ENCODE results near the gene TESK1.
"Not testable (repeated sequence)": the region's sequence is repeated elsewhere in the genome, so short reads cannot be mapped to it uniquely, and the experiment has no call there.

TESK1 gene

DNA sequence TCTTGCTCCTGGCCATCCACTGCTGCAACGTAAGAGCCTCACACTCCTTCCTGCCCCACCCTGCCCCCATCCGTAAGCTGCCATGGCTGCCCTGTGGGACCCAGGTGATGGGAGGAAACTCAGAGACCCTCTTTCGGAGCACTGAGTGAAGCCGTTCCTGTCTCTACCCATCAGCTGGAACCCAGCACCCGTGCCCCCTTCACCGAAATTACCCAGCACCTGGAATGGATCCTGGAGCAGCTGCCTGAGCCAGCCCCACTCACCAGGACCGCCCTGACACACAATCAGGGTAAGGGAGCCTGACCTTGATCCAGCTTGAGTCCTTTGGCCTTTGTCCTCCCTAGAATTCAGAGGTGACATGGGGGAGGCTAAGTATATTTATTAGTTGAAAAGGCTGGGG lies 3.2 kb downstream of the TESK1 start:
- TF ChIP-seq, protein P1, sequence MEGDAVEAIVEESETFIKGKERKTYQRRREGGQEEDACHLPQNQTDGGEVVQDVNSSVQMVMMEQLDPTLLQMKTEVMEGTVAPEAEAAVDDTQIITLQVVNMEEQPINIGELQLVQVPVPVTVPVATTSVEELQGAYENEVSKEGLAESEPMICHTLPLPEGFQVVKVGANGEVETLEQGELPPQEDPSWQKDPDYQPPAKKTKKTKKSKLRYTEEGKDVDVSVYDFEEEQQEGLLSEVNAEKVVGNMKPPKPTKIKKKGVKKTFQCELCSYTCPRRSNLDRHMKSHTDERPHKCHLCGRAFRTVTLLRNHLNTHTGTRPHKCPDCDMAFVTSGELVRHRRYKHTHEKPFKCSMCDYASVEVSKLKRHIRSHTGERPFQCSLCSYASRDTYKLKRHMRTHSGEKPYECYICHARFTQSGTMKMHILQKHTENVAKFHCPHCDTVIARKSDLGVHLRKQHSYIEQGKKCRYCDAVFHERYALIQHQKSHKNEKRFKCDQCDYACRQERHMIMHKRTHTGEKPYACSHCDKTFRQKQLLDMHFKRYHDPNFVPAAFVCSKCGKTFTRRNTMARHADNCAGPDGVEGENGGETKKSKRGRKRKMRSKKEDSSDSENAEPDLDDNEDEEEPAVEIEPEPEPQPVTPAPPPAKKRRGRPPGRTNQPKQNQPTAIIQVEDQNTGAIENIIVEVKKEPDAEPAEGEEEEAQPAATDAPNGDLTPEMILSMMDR (IDR thresholded peaks at IDR 0.05; ENCODE audit: extremely low read depth, insufficient read depth, missing control alignments), result no peak
- in situ Hi-C loops (cut with MboI; ENCODE audit: low pct_unique_long_range_greater_than_20kb, low sequenced_read_pairs, unreplicated experiment), result no loop called here
- no peak for DNase-seq (ENCODE audit: low spot score)

DNA sequence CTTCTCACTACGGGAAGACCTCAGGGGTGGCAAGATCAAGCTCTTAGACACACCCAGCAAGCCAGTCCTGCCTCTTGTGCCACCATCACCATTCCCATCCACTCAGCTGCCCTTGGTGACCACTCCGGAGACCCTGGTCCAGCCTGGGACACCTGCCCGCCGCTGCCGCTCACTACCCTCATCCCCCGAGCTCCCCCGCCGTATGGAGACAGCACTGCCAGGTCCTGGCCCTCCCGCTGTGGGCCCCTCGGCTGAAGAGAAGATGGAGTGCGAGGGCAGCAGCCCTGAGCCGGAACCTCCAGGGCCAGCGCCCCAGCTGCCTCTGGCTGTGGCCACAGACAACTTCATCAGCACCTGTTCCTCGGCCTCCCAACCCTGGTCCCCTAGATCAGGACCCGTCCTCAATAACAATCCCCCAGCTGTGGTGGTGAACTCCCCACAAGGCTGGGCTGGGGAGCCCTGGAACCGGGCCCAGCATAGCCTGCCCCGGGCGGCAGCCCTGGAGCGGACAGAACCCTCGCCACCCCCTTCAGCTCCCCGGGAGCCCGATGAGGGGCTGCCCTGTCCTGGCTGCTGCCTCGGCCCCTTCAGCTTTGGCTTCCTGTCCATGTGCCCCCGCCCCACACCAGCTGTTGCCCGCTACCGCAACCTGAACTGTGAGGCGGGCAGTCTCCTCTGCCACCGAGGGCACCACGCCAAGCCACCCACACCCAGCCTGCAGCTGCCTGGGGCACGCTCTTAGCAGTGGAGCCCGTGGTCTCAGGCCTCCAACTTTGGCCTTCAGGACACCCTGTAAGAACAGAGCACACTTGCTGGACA lies 4.1 kb downstream of the TESK1 start:
- in situ Hi-C loops (cut with MboI; ENCODE audit: low pct_unique_long_range_greater_than_20kb, low sequenced_read_pairs, unreplicated experiment), result no loop called here
- no peak for DNase-seq (ENCODE audit: low spot score)
- TF ChIP-seq, protein P1 (IDR thresholded peaks at IDR 0.05; ENCODE audit: extremely low read depth, insufficient read depth, missing control alignments), result no peak

DNA sequence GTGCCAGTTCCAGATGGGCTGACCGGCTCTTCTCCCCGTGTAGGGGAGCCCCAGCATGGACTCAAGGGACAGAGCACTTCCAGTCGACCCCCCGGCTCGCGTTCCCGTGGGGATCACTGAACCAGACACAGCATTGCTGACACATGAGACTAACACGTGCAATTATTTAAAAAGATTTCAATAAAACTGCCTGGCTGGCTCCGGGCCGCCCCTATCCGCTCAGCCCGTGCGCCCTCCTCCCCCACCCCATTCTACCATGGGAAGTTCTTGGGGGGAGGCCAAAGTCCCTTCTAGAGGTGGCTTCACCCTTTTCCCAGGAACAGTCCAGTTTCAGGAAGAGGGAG lies 4.7 kb downstream of the TESK1 start:
- TF ChIP-seq, protein P1 (IDR thresholded peaks at IDR 0.05; ENCODE audit: extremely low read depth, insufficient read depth, missing control alignments), result no peak
- DNase-seq (ENCODE audit: low spot score), result no peak
- in situ Hi-C loops (cut with MboI; ENCODE audit: low pct_unique_long_range_greater_than_20kb, low sequenced_read_pairs, unreplicated experiment), result no loop called here

GRCh38 chr9:35611230-35611797 lies 6.3 kb downstream of the TESK1 start:
- peak; percentile 74 for DNase-seq (ENCODE audit: low spot score)
- in situ Hi-C loops (cut with MboI; ENCODE audit: low pct_unique_long_range_greater_than_20kb, low sequenced_read_pairs, unreplicated experiment), result no loop called here
- TF ChIP-seq, protein P1 (IDR thresholded peaks at IDR 0.05; ENCODE audit: extremely low read depth, insufficient read depth, missing control alignments), result peak; percentile 71

DNA sequence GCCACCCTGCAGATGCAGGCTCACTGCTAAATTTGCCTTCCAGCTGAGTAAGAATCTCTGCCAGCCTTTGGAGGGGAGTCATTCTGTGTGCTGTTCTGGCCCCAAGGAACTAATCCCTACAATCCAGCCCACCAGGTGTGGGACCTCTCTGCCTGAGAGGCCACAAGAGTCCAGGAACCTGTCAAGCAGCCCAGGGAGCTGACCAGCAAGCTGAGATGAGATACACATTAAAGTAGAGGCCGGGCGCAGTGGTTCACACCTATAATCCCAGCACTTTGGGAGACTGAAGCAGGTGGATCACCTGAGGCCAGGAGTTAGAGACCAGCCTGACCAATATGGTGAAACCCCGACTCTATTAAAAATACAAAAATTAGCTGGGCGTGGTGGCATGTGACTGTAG lies 7.0 kb downstream of the TESK1 start:
- DNase-seq (ENCODE audit: low spot score); in situ Hi-C loops (cut with MboI; ENCODE audit: low pct_unique_long_range_greater_than_20kb, low sequenced_read_pairs, unreplicated experiment): not testable (repeated sequence)

DNA sequence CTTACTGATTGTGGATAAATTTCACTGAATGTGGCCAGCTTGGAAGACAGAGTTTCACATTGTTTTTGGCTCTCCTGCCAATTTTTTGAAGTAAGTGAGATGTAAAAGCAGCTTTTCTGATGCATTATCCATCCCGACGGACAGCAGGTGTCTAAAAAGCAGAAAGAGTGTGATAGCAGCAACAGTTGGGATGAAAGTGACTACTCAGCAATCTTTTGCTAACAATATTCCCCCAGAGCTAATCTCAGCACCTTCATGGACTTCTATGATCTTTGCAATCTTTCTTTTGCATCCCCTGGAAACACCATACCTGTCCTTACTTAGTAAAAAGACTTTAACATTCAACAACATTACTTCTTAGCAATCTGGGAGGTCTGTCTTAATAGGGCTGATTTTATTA lies 7.8 kb downstream of the TESK1 start:
- DNase-seq (ENCODE audit: low spot score), result no peak
- TF ChIP-seq, protein P1 (IDR thresholded peaks at IDR 0.05; ENCODE audit: extremely low read depth, insufficient read depth, missing control alignments), result no peak
- in situ Hi-C loops (cut with MboI; ENCODE audit: low pct_unique_long_range_greater_than_20kb, low sequenced_read_pairs, unreplicated experiment), result no loop called here

DNA sequence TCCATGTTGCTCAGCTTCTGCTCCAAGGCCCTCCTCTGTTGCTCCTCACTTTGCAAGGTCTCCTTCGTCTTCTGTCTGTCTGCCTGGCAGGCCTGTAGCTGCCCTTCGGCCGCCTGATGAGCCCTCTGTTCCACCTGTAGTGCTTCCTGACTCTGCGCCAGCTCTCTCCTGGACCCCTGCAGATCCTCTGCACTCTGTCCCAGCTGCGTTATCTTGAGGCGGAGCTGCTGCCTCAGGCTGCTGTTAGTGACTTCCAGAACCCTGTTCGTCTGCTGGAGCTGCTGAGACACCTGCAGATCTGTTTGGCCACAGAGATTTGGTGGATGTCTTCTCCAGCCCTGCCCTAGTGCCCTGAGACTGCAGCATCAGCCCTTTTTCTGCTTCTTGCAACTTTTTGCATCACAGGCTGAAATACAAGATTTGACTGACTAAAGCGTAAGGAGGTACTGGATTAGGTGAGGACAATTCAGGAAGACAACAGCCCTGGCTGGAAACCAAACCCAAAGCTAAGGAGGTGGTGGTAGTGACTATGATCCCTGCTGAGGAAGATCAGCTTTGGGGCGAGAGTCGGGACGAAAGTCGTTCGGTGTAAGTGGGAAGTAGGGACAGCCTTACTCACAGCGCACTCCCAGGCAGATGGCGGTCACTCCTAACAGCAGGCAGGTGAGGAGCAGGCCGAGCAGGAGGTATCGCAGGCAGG lies 11.1 kb downstream of the TESK1 start:
- in situ Hi-C loops (cut with MboI; ENCODE audit: low pct_unique_long_range_greater_than_20kb, low sequenced_read_pairs, unreplicated experiment), result no loop called here
- TF ChIP-seq, protein P1 (IDR thresholded peaks at IDR 0.05; ENCODE audit: extremely low read depth, insufficient read depth, missing control alignments), result no peak
- no peak for DNase-seq (ENCODE audit: low spot score)

Data from GM13977 (cell line).